HCT116 (cell line): Measurements from ENCODE around the gene IGFN1. TPM values are rescaled to one million over a fixed set of nuclear protein-coding genes. Genes with fewer than 3 reads are reported as not detected.

Source experiments
- ATAC-seq: fragments of 200-7000 bp; cut with Tn5 transposase; 2 replicates; pipeline ENCODE4 v1.9.1; 2020; ENCODE audit warnings: mild to moderate bottlenecking, moderate library complexity
- BruUV-seq: library from RNA; stranded (reverse); fragments of 400-500 nt; replicated peaks from 2 replicates; lab custom pipeline; 2021; lab: Mats Ljungman, UMichigan
- CTCF ChIA-PET: fragments of 300-600 bp; sonication (Branson Sonifier 250); formaldehyde crosslinking; loops from one replicate; lab custom pipeline; 2021; ENCODE audit warnings: antibody characterized with exemption; lab: Charles Lee
- POLR2A ChIA-PET: fragments of 300-600, 350-600 bp; sonication (Branson Sonifier 250); formaldehyde crosslinking; loops from one replicate; lab custom pipeline; 2021; ENCODE audit warnings: antibody characterized with exemption; lab: Charles Lee
- RAD21 ChIA-PET, 2 experiments: fragments of 300-600 bp; sonication (Branson Sonifier 250); formaldehyde crosslinking; loops; one replicate each; lab custom pipeline; 2023; ENCODE audit warnings: low total read pairs in 2 of 2; ENCODE audit not compliant: uncharacterized antibody in 2 of 2, unreplicated experiment in 2 of 2, low non-redundant PET in 1 of 2; lab: Charles Lee
- DNase-seq: peaks from one replicate; pipeline ENCODE4 v3.0.0-alpha.2; 2010; ENCODE audit warnings: low read depth, low spot score
- H2AFZ ChIP-seq: fragments of 200-600 bp; shearing (Covaris generic), sonication (generic); 2 replicates; pipeline ENCODE4 v1.6.1; 2017; ENCODE audit warnings: low read depth, mixed run types, mixed read lengths, antibody characterized with exemption, low read length; ENCODE audit not compliant: poor library complexity, severe bottlenecking
- H3K27ac ChIP-seq: 2 replicates; pipeline ENCODE4 v1.5.1; 2012; ENCODE audit warnings: low read depth, low read length
- H3K27me3 ChIP-seq: fragments of 200-600 bp; sonication (generic); 2 replicates; pipeline ENCODE4 v1.6.1; 2016; ENCODE audit warnings: mixed run types, low read length, mixed read lengths; ENCODE audit not compliant: insufficient read depth
- H3K36me3 ChIP-seq, 2 experiments: fragments of 200-500 bp in 1 of 2; fragments of 200-600 bp in 1 of 2; sonication (Bioruptor generic) in 1 of 2; sonication (generic) in 1 of 2; 2 replicates each; pipeline versions ENCODE4 v1.5.1 to v1.6.1; 2014 to 2016; ENCODE audit warnings: low read length in 2 of 2, inconsistent platforms in 1 of 2, mixed read lengths in 1 of 2, mixed run types in 1 of 2; ENCODE audit not compliant: insufficient read depth in 2 of 2, control insufficient read depth in 1 of 2
- H3K4me1 ChIP-seq, 2 experiments: fragments of 200-600 bp in 1 of 2; sonication (generic) in 1 of 2; 2 replicates each; pipeline versions ENCODE4 v1.5.1 to v1.6.1; 2012 to 2017; ENCODE audit warnings: low read length in 2 of 2, inconsistent platforms in 1 of 2, mild to moderate bottlenecking in 1 of 2, mixed read lengths in 1 of 2, mixed run types in 1 of 2, moderate library complexity in 1 of 2; ENCODE audit not compliant: insufficient read depth in 2 of 2, control insufficient read depth in 1 of 2
- H3K4me2 ChIP-seq: fragments of 200-600 bp; sonication (generic); 2 replicates; pipeline ENCODE4 v1.6.1; 2017; ENCODE audit warnings: mixed run types, low read length, mixed read lengths
- H3K4me3 ChIP-seq, 2 experiments: fragments of 200-600 bp in 1 of 2; sonication (generic) in 1 of 2; replicated peaks in 1 of 2; 2 replicates each; pipeline ENCODE4 v1.5.1; 2011 to 2016; ENCODE audit warnings: low read length in 2 of 2, control low read depth in 1 of 2, low read depth in 1 of 2, mild to moderate bottlenecking in 1 of 2, mixed read lengths in 1 of 2, mixed run types in 1 of 2
- H3K79me2 ChIP-seq: fragments of 200-600 bp; sonication (generic); 2 replicates; pipeline ENCODE4 v1.6.1; 2017; ENCODE audit warnings: mild to moderate bottlenecking, mixed run types, low read length, moderate library complexity, mixed read lengths; ENCODE audit not compliant: insufficient read depth
- H3K9ac ChIP-seq: fragments of 200-600 bp; sonication (generic); 2 replicates; pipeline ENCODE4 v1.6.1; 2016; ENCODE audit warnings: low read length, mixed read lengths
- H3K9me2 ChIP-seq: fragments of 200-600 bp; sonication (generic), shearing (Covaris generic); 2 replicates; pipeline ENCODE4 v1.6.1; 2017; ENCODE audit warnings: mixed run types, mild to moderate bottlenecking, moderate library complexity; ENCODE audit not compliant: insufficient read depth
- H3K9me3 ChIP-seq, 2 experiments: fragments of 200-500 bp in 1 of 2; fragments of 200-600 bp in 1 of 2; sonication (Bioruptor generic) in 1 of 2; sonication (generic) in 1 of 2; 2 replicates each; pipeline ENCODE4 v1.6.1; 2014 to 2017; ENCODE audit warnings: low read length in 2 of 2, mixed read lengths in 2 of 2, inconsistent platforms in 1 of 2, low read depth in 1 of 2, mild to moderate bottlenecking in 1 of 2, mixed run types in 1 of 2, moderate library complexity in 1 of 2; ENCODE audit not compliant: control insufficient read depth in 1 of 2, insufficient read depth in 1 of 2
- H4K20me1 ChIP-seq: fragments of 200-600 bp; sonication (generic), shearing (Covaris generic); 2 replicates; pipeline ENCODE4 v1.6.1; 2017; ENCODE audit warnings: mixed run types, mild to moderate bottlenecking, moderate library complexity; ENCODE audit not compliant: insufficient read depth
- CBX3 ChIP-seq: IDR thresholded peaks from 2 replicates; pipeline ENCODE4 v1.6.1; 2012; ENCODE audit warnings: low read depth
- CTCF ChIP-seq, 3 experiments: fragments of 200-600 bp in 1 of 3; sonication (generic) in 1 of 3; IDR thresholded peaks in 2 of 3; conservative IDR thresholded peaks in 1 of 3; 2 replicates each; pipeline ENCODE4 v1.5.1; 2012 to 2017; ENCODE audit warnings: low read depth in 2 of 3, low read length in 2 of 3, antibody characterized with exemption in 1 of 3, borderline replicate concordance in 1 of 3, control low read depth in 1 of 3, mild to moderate bottlenecking in 1 of 3, mixed read lengths in 1 of 3, mixed run types in 1 of 3, moderate library complexity in 1 of 3; ENCODE audit not compliant: insufficient read depth in 1 of 3
- EGR1 ChIP-seq: IDR thresholded peaks from 2 replicates; pipeline ENCODE4 v1.6.1; 2012; ENCODE audit warnings: low read depth
- FOSL1 ChIP-seq: IDR thresholded peaks from 2 replicates; pipeline ENCODE4 v1.6.1; 2012; ENCODE audit warnings: low read depth
- JUND ChIP-seq: IDR thresholded peaks from 2 replicates; pipeline ENCODE4 v1.6.1; 2012
- MAX ChIP-seq: IDR thresholded peaks from 2 replicates; pipeline ENCODE4 v1.6.1; 2012
- POLR2A ChIP-seq: IDR thresholded peaks from 2 replicates; pipeline ENCODE4 v1.7.0; 2011; ENCODE audit warnings: borderline replicate concordance; ENCODE audit not compliant: insufficient read depth, insufficient read length; ENCODE audit errors: extremely low read depth
- POLR2AphosphoS5 ChIP-seq: IDR thresholded peaks from 2 replicates; pipeline ENCODE4 v1.6.1; 2011; ENCODE audit warnings: mild to moderate bottlenecking, low read depth, low read length, moderate library complexity
- SRF ChIP-seq: IDR thresholded peaks from 2 replicates; pipeline ENCODE4 v1.6.1; 2012; ENCODE audit warnings: low read depth
- ZBTB33 ChIP-seq: IDR thresholded peaks from 2 replicates; pipeline ENCODE4 v1.6.1; 2011; ENCODE audit warnings: mild to moderate bottlenecking, low read length, moderate library complexity; ENCODE audit not compliant: insufficient replicate concordance; ENCODE audit errors: extremely low read depth
- ZFX ChIP-seq: fragments of 450-650 bp; IDR thresholded peaks from 2 replicates; pipeline ENCODE4 v1.6.1; 2017
- ZNF274 ChIP-seq: fragments of 200-500 bp; sonication (Bioruptor generic); IDR thresholded peaks from 2 replicates; pipeline ENCODE4 v1.6.1; 2014; ENCODE audit warnings: mild to moderate bottlenecking, low read depth, low read length, inconsistent platforms
- intact Hi-C: fragments of 100-400 bp; cut with micrococcal nuclease; formaldehyde crosslinking; loops from 2 replicates; pipeline ENCODE4 v1.10.0; 2022
- total RNA-seq: library from RNA; stranded (reverse); gene quantifications from one replicate; pipeline ENCODE4 v1.2.1, GENCODE V29; 2021; ENCODE audit not compliant: unreplicated experiment

Gene IGFN1
- total RNA-seq, 1 experiment from 2014 or later, result not detected

GRCh38 chr1:201147396-201148015 lies 43.1 kb upstream of the IGFN1 start:
- no peak for ATAC-seq
- no peak overlapping the region for H3K27ac ChIP-seq
- no peaks in the 10 kb centered on the region for H3K4me1 ChIP-seq
- CTCF ChIA-PET, result no interaction called here
- no peaks in the 10 kb centered on the region for H4K20me1 ChIP-seq
- H2AFZ ChIP-seq, result no peak overlapping the region
- TF ChIP-seq CBX3 (no peak), ZBTB33 (no peak), EGR1 (no peak), SRF (no peak), ZFX (no peak), JUND (no peak), POLR2A (no peak), ZNF274 (no peak), POLR2AphosphoS5 (no peak), FOSL1 (no peak), CTCF (IDR thresholded peaks at IDR 0.05 in 2 of 3, conservative IDR thresholded peaks at IDR 0.05 in 1 of 3; ENCODE audit: borderline replicate concordance in 1 of 3, insufficient read depth in 1 of 3, low read depth in 2 of 3, low read length in 2 of 3) (no peak), MAX (no peak)
- TF ChIP-seq, all 23 proteins: peak for 0
- POLR2A ChIA-PET, result no interaction called here
- intact Hi-C loops, result loop anchor here (2.0 kb wide), 1 partner anchor 75 kb away; no protein-coding TSS in a partner anchor
- H3K36me3 ChIP-seq, result peaks cover 46 to 50% of the 10 kb centered on the region in 2 experiments
- no peak overlapping the region for H3K4me2 ChIP-seq
- no peak for DNase-seq
- no TSS peak for BruUV-seq
- H3K9me3 ChIP-seq, result no peaks in the 10 kb centered on the region
- no peak overlapping the region for H3K9ac ChIP-seq
- H3K79me2 ChIP-seq, result peaks cover 5% of the 10 kb centered on the region; the same call in 1 of the 2 replicates
- H3K9me2 ChIP-seq, result no peaks in the 10 kb centered on the region
- H3K27me3 ChIP-seq, result no peaks in the 10 kb centered on the region
- RAD21 ChIA-PET, result no interaction called here
- no peak overlapping the region for H3K4me3 ChIP-seq
